Liver (tissue), 3 donors: Measurements from ENCODE around the gene KLHL42.

ENCODE experiments used
- FOXA1 ChIP-seq: IDR thresholded peaks from 2 replicates; pipeline ENCODE4 v1.6.1; 2016; ENCODE audit warnings: antibody characterized with exemption
- HNF4G ChIP-seq: IDR thresholded peaks from 2 replicates; pipeline ENCODE4 v1.6.1; 2016; ENCODE audit warnings: antibody characterized with exemption
- JUND ChIP-seq, 2 donors: IDR thresholded peaks; 2 replicates each; pipeline ENCODE4 v1.6.1; 2016; ENCODE audit warnings: antibody characterized with exemption in 2 of 2
- NR2F2 ChIP-seq: IDR thresholded peaks from 2 replicates; pipeline ENCODE4 v1.6.1; 2016; ENCODE audit warnings: antibody characterized with exemption
- SP1 ChIP-seq: IDR thresholded peaks from 2 replicates; pipeline ENCODE4 v1.6.1; 2018; ENCODE audit warnings: antibody characterized with exemption, mild to moderate bottlenecking
- YY1 ChIP-seq: IDR thresholded peaks from 2 replicates; pipeline ENCODE4 v1.6.1; 2016; ENCODE audit warnings: antibody characterized with exemption, mild to moderate bottlenecking
- TF ChIP-seq, protein P1 (sequence below): fragments of 150-350 bp; IDR thresholded peaks from 2 replicates; pipeline ENCODE4 v1.5.1; 2017; ENCODE audit warnings: improper control_type of control experiment, low read depth, low read length; ENCODE audit not compliant: missing input control
- TF ChIP-seq, protein P2 (sequence below): IDR thresholded peaks from 2 replicates; pipeline ENCODE4 v1.6.1; 2016; ENCODE audit warnings: antibody characterized with exemption
- donor health status: healthy.
- donor health status: healthy.

DNA sequence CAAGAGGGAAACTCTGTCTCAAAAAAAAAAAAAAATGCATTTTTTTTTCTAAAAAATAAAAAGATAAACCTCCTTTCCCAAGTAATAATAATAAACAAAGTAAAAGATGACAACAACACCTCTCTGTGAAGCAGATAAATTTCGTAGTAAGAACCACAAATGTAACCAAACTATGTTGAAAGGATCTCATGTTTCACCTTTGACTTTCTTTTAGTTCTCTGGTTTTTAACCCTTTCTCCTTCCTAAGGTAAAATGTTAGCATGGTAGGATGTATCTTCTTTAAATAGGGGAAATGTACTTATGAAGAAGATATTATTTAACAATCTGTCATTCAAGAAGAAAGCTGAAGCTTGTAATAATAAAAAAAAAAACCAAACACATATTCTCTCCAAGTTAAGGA lies 1.8 kb upstream of the KLHL42 start:
- TF ChIP-seq, protein P1, sequence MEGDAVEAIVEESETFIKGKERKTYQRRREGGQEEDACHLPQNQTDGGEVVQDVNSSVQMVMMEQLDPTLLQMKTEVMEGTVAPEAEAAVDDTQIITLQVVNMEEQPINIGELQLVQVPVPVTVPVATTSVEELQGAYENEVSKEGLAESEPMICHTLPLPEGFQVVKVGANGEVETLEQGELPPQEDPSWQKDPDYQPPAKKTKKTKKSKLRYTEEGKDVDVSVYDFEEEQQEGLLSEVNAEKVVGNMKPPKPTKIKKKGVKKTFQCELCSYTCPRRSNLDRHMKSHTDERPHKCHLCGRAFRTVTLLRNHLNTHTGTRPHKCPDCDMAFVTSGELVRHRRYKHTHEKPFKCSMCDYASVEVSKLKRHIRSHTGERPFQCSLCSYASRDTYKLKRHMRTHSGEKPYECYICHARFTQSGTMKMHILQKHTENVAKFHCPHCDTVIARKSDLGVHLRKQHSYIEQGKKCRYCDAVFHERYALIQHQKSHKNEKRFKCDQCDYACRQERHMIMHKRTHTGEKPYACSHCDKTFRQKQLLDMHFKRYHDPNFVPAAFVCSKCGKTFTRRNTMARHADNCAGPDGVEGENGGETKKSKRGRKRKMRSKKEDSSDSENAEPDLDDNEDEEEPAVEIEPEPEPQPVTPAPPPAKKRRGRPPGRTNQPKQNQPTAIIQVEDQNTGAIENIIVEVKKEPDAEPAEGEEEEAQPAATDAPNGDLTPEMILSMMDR = no peak
- TF ChIP-seq YY1 (no peak), JUND (IDR thresholded peaks at IDR 0.05) (no peak), SP1 (no peak), HNF4G (no peak), FOXA1 (no peak), NR2F2 (no peak)
- TF ChIP-seq, protein P2, sequence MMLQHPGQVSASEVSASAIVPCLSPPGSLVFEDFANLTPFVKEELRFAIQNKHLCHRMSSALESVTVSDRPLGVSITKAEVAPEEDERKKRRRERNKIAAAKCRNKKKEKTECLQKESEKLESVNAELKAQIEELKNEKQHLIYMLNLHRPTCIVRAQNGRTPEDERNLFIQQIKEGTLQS = no peak
